ENCODE data around the gene CLDN3. TPM values are rescaled to one million over a fixed set of nuclear protein-coding genes. Genes with fewer than 3 reads are reported as not detected.

CLDN3 gene
- total and polyA plus RNA-seq, 10 of the 15 experiments (the other 5 are each of a cell fraction or from before 2014, with no cell fraction given) = 0.05 TPM; not detected in 9

DNA sequence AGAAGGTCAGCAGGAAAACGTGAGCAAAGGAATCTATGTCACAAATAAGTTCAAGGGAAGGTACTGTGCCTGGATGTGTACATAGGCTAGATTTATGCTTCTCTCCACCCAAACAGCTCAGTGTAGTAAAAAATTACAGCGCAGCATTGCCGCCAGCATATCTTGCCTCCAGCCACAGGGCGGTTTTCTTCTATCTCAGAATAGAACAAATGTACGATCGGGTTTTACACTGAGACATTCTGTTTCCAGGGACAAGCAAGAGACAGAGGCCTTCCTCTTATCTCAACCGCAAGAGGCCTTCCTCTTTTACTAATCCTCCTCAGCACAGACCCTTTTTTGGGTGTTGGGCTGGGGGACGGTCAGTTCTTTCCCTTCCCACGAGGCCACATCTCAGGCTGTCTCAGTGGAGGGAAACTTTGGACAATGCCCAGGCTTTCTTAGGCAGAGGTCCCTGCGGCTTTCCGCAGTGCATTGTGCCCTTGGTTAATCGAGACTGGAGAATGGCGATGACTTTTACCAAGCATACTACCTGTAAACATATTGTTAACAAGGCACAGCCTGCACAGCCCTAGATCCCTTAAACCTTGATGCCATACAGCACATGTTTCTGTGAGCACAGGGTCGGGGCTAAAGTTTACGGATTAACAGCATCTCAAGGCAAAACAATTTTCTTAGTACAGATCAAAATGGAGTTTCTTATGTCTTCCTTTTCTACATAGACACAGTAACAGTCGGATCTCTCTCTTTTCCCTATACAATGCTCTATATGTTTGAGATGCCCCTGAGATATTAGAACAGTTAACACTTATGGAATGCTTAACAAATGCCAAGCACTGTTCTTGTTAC is 19.9 kb downstream of the CLDN3 start:
- no peak overlapping the region for H3K9ac ChIP-seq (ENCODE audit: control insufficient read depth, insufficient read depth, low read length)
- ATAC-seq = no peak
- WGBS (ENCODE audit: insufficient coverage, insufficient replicate concordance, low lambda C conversion rate, missing lambda C conversion rate) = 50% methylated on average over 16 of the region's 16 CpGs
- no peaks in the 10 kb centered on the region for H3K79me2 ChIP-seq (ENCODE audit: control insufficient read depth, insufficient read depth, low read length)
- BruUV-seq (replicated peaks) = no TSS peak
- H2AFZ ChIP-seq (ENCODE audit: control insufficient read depth, low read depth, low read length) = no peak overlapping the region
- H3K4me3 ChIP-seq = no peak overlapping the region
- H3K36me3 ChIP-seq (ENCODE audit: control insufficient read depth in 2 of 2, insufficient read depth in 2 of 2, low read length in 1 of 2) = no peaks in the 10 kb centered on the region
- no peak overlapping the region for H3K4me2 ChIP-seq (ENCODE audit: control insufficient read depth, insufficient read depth)
- H3K4me1 ChIP-seq (ENCODE audit: control insufficient read depth, insufficient read depth, low read length) = no peaks in the 10 kb centered on the region
- no peak for FAIRE-seq
- RAD21 ChIA-PET (ENCODE audit: unreplicated experiment) = no interaction called here
- intact Hi-C loops (cut with micrococcal nuclease; ENCODE audit: unreplicated experiment) (no loop called here), in situ Hi-C loops (cut with MboI) (no loop called here)
- SMC1A ChIA-PET (ENCODE audit: uncharacterized antibody, unreplicated experiment) = no interaction called here
- H4K20me1 ChIP-seq (ENCODE audit: control insufficient read depth, insufficient read depth) = no peaks in the 10 kb centered on the region
- DNase-seq (ENCODE audit: low read depth, low spot score) = no peak
- no peak overlapping the region for H3K27ac ChIP-seq (ENCODE audit: control insufficient read depth, insufficient read depth)
- POLR2A ChIA-PET = no interaction called here
- H3K9me3 ChIP-seq (replicated peaks; ENCODE audit: control insufficient read depth, insufficient read depth, low read length) = no peaks in the 10 kb centered on the region
- TF ChIP-seq BMI1 (IDR thresholded peaks at IDR 0.05; ENCODE audit: borderline replicate concordance) (no peak), SPI1 (IDR thresholded peaks at IDR 0.05; ENCODE audit: borderline replicate concordance, insufficient read depth, low read depth, low read length) (peak; percentile 49; the same call in 1 of the 2 replicates)
- TF ChIP-seq, protein P1, sequence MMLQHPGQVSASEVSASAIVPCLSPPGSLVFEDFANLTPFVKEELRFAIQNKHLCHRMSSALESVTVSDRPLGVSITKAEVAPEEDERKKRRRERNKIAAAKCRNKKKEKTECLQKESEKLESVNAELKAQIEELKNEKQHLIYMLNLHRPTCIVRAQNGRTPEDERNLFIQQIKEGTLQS (IDR thresholded peaks at IDR 0.05; ENCODE audit: borderline replicate concordance, extremely low read depth, low read depth, low read length) = no peak
- CTCF ChIA-PET = no interaction called here
- H3K27me3 ChIP-seq (replicated peaks in 1 of 2; ENCODE audit: control insufficient read depth in 2 of 2, insufficient read depth in 2 of 2, low read length in 1 of 2) = no peaks in the 10 kb centered on the region

DNA sequence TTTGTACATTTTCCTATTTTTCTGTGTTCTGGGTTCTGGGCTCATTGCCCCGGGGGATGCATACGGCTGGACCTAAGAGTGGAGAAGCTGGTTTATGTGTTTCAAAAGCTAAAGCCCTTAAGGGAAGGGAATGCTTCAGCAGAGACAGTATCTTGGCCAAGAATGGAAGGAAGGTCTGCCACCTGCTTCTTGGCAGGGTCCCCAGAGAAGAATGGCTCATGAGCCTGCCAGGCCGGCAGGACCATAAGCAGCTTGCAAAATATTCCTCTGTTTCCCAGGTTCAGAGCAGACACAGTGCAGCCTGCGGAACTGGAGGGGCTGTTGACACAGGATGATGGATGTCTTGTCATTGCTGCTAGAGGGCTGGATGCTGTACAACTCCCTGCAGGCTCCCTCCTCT is 23.7 kb downstream of the CLDN3 start:
- in situ Hi-C loops (cut with MboI) = no loop called here
- no TSS peak for BruUV-seq (replicated peaks)
- intact Hi-C loops (cut with micrococcal nuclease; ENCODE audit: unreplicated experiment) = no loop called here
- RAD21 ChIA-PET (ENCODE audit: unreplicated experiment) = interaction anchor here (1.2 kb wide), 1 partner anchor 109 kb away, joined by 4 read pairs; no protein-coding TSS in a partner anchor
- no peak for ATAC-seq
- H4K20me1 ChIP-seq (ENCODE audit: control insufficient read depth, insufficient read depth) = no peaks in the 10 kb centered on the region
- CTCF ChIA-PET = interaction anchor here (3.4 kb wide), 1 partner anchor 11 kb away, joined by 11 read pairs; no protein-coding TSS in a partner anchor
- no peak overlapping the region for H2AFZ ChIP-seq (ENCODE audit: control insufficient read depth, low read depth, low read length)
- H3K36me3 ChIP-seq (ENCODE audit: control insufficient read depth in 2 of 2, insufficient read depth in 2 of 2, low read length in 1 of 2) = no peaks in the 10 kb centered on the region
- no peak overlapping the region for H3K27ac ChIP-seq (ENCODE audit: control insufficient read depth, insufficient read depth)
- no peak overlapping the region for H3K9ac ChIP-seq (ENCODE audit: control insufficient read depth, insufficient read depth, low read length)
- no peak overlapping the region for H3K4me2 ChIP-seq (ENCODE audit: control insufficient read depth, insufficient read depth)
- POLR2A ChIA-PET = interaction anchor here (0.7 kb wide), 1 partner anchor 86 kb away, joined by 3 read pairs; no protein-coding TSS in a partner anchor
- no peaks in the 10 kb centered on the region for H3K79me2 ChIP-seq (ENCODE audit: control insufficient read depth, insufficient read depth, low read length)
- H3K4me3 ChIP-seq = no peak overlapping the region
- WGBS (ENCODE audit: insufficient coverage, insufficient replicate concordance, low lambda C conversion rate, missing lambda C conversion rate) = 98% methylated on average over 4 of the region's 4 CpGs
- H3K4me1 ChIP-seq (ENCODE audit: control insufficient read depth, insufficient read depth, low read length) = no peaks in the 10 kb centered on the region
- no peak for DNase-seq (ENCODE audit: low read depth, low spot score)
- no peaks in the 10 kb centered on the region for H3K27me3 ChIP-seq (replicated peaks in 1 of 2; ENCODE audit: control insufficient read depth in 2 of 2, insufficient read depth in 2 of 2, low read length in 1 of 2)
- FAIRE-seq = no peak
- no peaks in the 10 kb centered on the region for H3K9me3 ChIP-seq (replicated peaks; ENCODE audit: control insufficient read depth, insufficient read depth, low read length)
- SMC1A ChIA-PET (ENCODE audit: uncharacterized antibody, unreplicated experiment) = no interaction called here
- TF ChIP-seq, protein P2, sequence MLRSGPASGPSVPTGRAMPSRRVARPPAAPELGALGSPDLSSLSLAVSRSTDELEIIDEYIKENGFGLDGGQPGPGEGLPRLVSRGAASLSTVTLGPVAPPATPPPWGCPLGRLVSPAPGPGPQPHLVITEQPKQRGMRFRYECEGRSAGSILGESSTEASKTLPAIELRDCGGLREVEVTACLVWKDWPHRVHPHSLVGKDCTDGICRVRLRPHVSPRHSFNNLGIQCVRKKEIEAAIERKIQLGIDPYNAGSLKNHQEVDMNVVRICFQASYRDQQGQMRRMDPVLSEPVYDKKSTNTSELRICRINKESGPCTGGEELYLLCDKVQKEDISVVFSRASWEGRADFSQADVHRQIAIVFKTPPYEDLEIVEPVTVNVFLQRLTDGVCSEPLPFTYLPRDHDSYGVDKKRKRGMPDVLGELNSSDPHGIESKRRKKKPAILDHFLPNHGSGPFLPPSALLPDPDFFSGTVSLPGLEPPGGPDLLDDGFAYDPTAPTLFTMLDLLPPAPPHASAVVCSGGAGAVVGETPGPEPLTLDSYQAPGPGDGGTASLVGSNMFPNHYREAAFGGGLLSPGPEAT (IDR thresholded peaks at IDR 0.05; ENCODE audit: low read depth) = no peak
- no peak for TF ChIP-seq EGR1 (IDR thresholded peaks at IDR 0.05; ENCODE audit: borderline replicate concordance in 1 of 2, low read depth in 2 of 2, low read length in 2 of 2)
- TF ChIP-seq MEF2A (IDR thresholded peaks at IDR 0.05; ENCODE audit: insufficient read depth, low read depth, low read length) = no peak
- TF ChIP-seq TBL1XR1 (IDR thresholded peaks at IDR 0.05; ENCODE audit: low read depth, low read length) = no peak
- TF ChIP-seq, protein P3, sequence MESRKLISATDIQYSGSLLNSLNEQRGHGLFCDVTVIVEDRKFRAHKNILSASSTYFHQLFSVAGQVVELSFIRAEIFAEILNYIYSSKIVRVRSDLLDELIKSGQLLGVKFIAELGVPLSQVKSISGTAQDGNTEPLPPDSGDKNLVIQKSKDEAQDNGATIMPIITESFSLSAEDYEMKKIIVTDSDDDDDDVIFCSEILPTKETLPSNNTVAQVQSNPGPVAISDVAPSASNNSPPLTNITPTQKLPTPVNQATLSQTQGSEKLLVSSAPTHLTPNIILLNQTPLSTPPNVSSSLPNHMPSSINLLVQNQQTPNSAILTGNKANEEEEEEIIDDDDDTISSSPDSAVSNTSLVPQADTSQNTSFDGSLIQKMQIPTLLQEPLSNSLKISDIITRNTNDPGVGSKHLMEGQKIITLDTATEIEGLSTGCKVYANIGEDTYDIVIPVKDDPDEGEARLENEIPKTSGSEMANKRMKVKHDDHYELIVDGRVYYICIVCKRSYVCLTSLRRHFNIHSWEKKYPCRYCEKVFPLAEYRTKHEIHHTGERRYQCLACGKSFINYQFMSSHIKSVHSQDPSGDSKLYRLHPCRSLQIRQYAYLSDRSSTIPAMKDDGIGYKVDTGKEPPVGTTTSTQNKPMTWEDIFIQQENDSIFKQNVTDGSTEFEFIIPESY (IDR thresholded peaks at IDR 0.05) = no peak
- no peak for TF ChIP-seq SIX5 (IDR thresholded peaks at IDR 0.05; ENCODE audit: low read depth, low read length, severe bottlenecking)
- TF ChIP-seq KDM1A (IDR thresholded peaks at IDR 0.05; ENCODE audit: borderline replicate concordance) = no peak
- no peak for TF ChIP-seq SIN3A (IDR thresholded peaks at IDR 0.05; ENCODE audit: low read depth, low read length)
- TF ChIP-seq ETV6 (conservative IDR thresholded peaks at IDR 0.05 in 1 of 2, IDR thresholded peaks at IDR 0.05 in 1 of 2; ENCODE audit: borderline replicate concordance in 1 of 2, low read depth in 1 of 2) = no peak

All from GM12878 (cell line).